ENCODE data around the gene GTPBP8. TPM values are rescaled to one million over a fixed set of nuclear protein-coding genes. Genes with fewer than 3 reads are reported as not detected.

GTPBP8 gene
- total RNA-seq, result 10 to 100 TPM; 14.3 to 15.9 TPM
- long read RNA-seq, transcript GTPBP8-203 (6 exons, 1,360 nt), result major isoform, 13 of 21 reads
- long read RNA-seq, partial matches to known transcripts, result 0 of 21 reads
- long read RNA-seq, other reads (novel, unspliced or antisense), result 4 of 21 reads

DNA sequence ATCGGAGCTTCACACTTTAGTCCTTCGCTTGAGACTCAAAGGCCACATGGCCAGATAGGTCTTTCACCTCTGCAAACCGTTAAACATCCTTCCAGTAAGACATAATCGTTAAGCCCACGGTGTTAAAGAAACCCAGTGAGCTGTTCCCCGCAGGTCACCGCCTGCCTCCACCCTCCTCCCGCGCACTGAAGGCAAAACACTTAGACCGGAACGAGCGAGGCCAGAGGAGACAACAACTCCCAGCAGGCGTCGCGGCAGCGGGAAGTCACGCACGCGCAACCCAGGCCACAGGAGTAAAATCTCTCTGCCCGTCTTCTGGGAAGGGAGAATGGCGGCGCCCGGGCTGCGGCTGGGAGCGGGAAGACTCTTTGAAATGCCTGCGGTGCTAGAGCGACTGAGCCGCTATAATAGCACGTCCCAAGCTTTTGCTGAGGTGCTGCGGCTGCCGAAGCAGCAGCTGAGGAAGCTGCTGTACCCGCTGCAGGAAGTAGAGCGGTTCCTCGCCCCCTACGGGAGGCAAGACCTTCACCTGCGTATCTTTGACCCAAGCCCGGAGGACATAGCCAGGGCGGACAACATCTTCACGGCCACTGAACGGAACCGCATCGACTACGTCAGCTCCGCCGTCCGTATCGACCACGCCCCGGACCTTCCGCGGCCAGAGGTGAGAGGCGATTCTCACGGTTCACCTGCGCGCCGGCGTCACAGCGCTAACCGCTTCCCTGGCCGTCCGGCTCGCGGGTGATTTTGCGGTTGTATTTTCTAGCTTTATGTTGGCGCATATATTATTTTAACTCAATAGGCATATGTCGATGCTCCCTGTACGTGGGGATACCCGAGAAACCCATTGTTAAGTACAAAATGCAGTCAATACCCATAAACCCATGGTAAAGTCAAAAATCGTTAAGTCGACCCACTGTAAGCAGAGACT is at the start of gene GTPBP8:
TSS of gene GTPBP8 (plus strand) at position 313 of the 931 bp plus-strand sequence. CDS start at position 329, 16 bp downstream.
- intact Hi-C loops (cut with DNase I), result no loop called here
- ATAC-seq, result peak; percentile 99
- peak; percentile 94 for DNase-seq

- no peak for DNase-seq
- no peak for ATAC-seq
- intact Hi-C loops (cut with DNase I), result no loop called here
These were observed 42.4 kb upstream of the GTPBP8 start for GRCh38 chr3:112948346-112948838.

DNA sequence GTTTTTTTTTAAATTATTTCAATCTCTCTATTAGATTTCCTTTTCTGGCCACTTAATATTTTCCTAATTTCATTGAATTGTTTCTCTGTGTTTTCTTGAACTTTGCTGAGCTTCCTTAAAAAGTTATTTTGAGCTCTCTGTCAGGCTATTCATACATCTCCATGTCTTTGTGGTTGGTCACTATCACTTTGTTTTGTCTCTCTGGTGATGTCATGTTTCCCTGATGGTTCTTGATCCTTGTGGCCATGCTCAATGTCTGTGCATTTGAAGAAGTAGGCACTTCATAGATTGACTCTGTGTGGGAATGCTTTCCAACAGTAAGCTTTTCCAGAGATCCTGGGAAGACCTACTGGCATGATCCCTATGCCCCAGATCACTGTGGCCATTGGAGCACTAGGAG is 34.4 kb upstream of the GTPBP8 start:
- no peak for ATAC-seq
- intact Hi-C loops (cut with DNase I), result no loop called here
- no peak for DNase-seq

- no peak for ATAC-seq
- DNase-seq, result no peak
- intact Hi-C loops (cut with DNase I), result no loop called here
These were observed 31.8 kb upstream of the GTPBP8 start for GRCh38 chr3:112958811-112959560.

- ATAC-seq (no peak), DNase-seq (no peak)
- intact Hi-C loops (cut with DNase I), result no loop called here
These were observed 27.1 kb upstream of the GTPBP8 start for GRCh38 chr3:112963683-112964082.

- DNase-seq, result no peak
- ATAC-seq, result no peak
- intact Hi-C loops (cut with DNase I), result no loop called here
These were observed 25.1 kb upstream of the GTPBP8 start for GRCh38 chr3:112965656-112966055.

DNA sequence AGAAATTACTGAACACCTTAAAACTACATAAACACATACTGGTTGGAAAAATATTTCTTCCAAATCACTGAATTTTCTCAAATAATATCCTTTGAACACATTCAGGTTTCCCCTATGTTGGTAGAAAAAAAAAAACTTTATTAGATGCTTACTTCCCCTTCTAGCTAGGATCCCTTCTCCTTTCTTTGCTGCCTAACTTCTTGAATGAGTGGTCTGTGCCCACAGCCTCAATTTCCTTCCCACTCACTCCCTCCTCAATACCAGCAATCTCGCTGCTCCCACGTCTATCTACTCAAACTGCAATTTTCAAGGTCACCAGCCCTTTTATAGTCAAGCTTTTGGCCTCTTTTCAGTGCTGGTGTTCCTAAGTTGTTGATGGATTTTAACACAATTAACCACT is 24.2 kb upstream of the GTPBP8 start:
- intact Hi-C loops (cut with DNase I), result no loop called here
- DNase-seq, result no peak
- peak in 1 of 2 donors; percentile 44 for ATAC-seq

GRCh38 chr3:112967425-112967824 is 23.4 kb upstream of the GTPBP8 start:
- no peak for ATAC-seq
- intact Hi-C loops (cut with DNase I), result no loop called here

GRCh38 chr3:112967828-112968227 is 23.0 kb upstream of the GTPBP8 start:
- intact Hi-C loops (cut with DNase I), result no loop called here
- ATAC-seq (no peak), DNase-seq (no peak)

More at GRCh38 chr3:112967425-112967824, 23.4 kb upstream of the GTPBP8 start:
- DNase-seq, result no peak

- intact Hi-C loops (cut with DNase I), result no loop called here
- DNase-seq, result no peak
- ATAC-seq, result no peak
These were observed 18.6 kb upstream of the GTPBP8 start for GRCh38 chr3:112972158-112972557.

DNA sequence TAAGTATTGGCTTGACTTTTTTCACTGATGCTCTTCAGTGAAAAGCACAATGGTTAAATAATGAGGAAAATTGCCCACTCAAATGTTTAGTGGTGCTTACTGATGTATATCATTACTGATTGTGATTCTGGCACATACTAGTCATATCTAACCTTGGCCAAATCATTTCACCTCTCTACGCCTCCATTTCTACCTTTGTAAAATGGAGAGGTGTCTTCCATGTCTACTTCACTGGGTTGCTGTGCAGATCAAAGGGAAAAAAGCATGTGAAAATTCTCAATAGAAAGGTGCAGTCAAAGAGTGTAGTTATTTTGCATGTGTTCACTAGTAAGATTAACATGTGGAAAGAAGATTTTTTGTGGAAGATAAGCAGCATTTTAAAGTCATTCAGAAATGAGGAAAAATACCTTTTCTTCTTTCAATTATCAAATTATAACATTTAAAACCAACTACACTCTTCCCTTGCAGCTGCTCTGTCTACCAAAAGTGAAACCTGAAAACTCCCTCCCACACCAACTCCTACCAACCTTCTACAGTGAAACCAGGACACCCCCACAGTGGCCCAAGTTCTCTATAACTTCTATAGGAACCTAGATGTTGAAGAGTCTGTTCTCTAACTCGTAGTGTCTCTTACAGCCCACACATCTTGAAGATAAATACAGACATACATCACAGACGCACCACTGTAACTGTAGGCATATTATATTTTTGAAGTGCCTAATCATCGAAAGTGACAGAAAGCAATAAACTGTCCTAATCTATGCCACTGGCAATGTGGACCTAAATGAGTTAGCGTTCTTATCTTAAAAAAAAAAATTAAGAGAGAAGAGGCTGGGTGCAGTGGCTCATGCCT is 17.2 kb upstream of the GTPBP8 start:
- intact Hi-C loops (cut with DNase I), result no loop called here
- ATAC-seq (peak in 1 of 2 donors; percentile 36), DNase-seq (no peak)

DNA sequence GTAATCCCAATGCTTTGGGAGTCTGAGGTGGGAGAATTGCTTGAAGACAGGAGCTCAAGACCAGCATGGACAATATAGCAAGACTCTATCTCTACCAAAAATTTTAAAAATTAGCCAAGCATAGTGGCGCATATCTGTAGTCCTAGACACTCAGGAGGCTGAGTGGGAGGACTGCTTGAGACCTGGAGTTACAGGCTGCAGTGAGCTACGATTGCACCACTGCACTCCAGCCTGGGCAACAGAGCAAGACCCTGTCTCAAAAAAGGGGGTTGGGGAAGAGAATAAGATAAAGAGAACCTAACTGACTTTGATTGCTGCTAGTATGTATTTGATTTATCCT is 16.6 kb upstream of the GTPBP8 start:
- ATAC-seq (no peak), DNase-seq (no peak)
- intact Hi-C loops (cut with DNase I), result no loop called here

GRCh38 chr3:112974894-112975293 is 15.9 kb upstream of the GTPBP8 start, which contains the start of gene CD200R1:
Gene CD200R1, minus strand, starts transcription at chr3:112975103. Its CDS starts 246 bp downstream, at chr3:112974857.
- DNase-seq (no peak), ATAC-seq (peak; percentile 27 to 76)
- intact Hi-C loops (cut with DNase I), result loop anchor here in 1 of 2 donors (5.0 kb wide), 1 partner anchor 333 kb away; the partner anchor contains the start of gene CCDC80

DNA sequence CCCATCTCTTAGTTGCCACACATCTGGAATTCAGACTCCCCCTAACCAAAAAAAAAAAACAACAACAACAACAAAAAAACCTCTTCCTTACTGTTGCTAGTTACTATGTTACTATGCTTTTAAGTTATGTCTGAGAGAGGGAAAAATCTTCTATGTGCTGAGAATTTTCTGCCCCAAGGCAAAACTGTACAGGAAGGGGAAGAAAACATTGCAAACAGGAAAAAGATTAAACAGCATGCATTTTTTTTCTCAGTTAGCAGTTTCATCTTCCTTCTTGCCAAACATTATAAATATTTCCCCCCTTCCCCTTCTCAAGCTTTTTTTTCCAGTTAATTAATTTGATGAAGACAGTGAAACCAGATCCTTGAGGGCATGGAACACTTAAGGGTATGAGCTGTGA is 14.8 kb upstream of the GTPBP8 start:
- no peak for DNase-seq
- no peak for ATAC-seq
- intact Hi-C loops (cut with DNase I), result loop anchor here in 1 of 2 donors (5.0 kb wide), 1 partner anchor 334 kb away; the partner anchor contains the start of gene CCDC80

DNA sequence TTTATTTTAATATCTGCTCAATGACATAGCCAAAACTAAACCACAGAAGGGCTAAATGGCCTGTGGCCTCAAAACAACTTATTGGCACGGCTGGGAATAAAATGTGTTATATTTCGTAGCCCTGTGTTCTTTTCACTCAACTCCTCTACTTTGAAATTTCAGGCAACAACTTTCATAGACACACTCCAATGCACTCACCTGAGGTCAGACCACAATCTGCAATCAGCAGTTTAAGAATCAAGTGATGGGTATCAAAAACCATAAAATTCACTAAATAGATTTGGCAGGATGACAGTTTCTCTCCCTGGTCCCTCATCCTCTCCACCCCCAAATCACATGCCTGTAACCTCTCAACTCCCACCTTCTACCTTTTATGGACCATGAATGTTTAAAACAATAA is 13.8 kb upstream of the GTPBP8 start:
- no peak for ATAC-seq
- DNase-seq, result no peak
- intact Hi-C loops (cut with DNase I), result loop anchor here in 1 of 2 donors (5.0 kb wide), 1 partner anchor 335 kb away; the partner anchor contains the start of gene CCDC80

GRCh38 chr3:112979244-112979832 is 11.4 kb upstream of the GTPBP8 start:
- ATAC-seq (no peak), DNase-seq (no peak)
- intact Hi-C loops (cut with DNase I), result loop anchor here (1.0 to 5.0 kb wide), 2 partner anchors 336 to 337 kb away; partner anchors contain the start of gene CCDC80 (in 1 of the 2)

DNA sequence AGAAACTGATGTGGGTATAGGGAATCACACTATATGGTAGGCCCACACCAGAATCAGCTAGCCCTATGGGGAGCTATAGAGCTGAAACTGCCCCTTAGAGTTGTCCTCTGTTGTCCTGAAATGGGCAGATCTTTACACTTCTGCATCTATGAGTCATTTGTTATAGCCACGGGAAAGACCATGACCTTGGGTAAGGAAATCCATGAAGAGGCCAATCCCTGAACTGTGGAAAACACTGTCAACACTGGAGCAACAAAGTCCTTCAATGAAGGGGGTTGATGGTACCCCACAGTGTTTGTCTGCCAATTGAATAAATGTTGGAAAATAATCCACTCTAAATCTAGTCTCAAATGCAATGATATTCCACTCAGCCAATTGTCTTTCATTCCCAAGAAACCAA is 10.7 kb upstream of the GTPBP8 start:
- ATAC-seq (no peak), DNase-seq (no peak)
- intact Hi-C loops (cut with DNase I), result loop anchor here in 1 of 2 donors (2.0 to 5.0 kb wide), 2 partner anchors 248 to 395 kb away; no protein-coding TSS in a partner anchor

DNA sequence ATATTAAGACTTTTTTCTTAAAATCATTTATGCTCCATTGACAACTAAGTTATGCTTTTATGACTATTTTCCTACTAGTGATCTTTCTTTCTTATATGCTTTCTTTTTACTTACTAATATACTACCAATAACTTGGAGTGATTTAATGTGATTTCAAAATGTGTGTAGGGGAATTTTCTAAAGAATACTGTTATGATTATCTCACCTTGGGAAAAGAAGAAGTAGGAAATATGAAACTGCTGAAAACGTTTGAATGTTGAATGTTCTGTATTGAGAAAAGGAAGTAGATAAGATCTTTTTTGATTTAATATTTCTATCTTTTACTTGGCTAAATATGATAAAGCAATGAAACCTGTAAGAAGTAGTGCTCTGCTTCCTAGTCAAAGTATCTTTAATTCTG is 8.1 kb upstream of the GTPBP8 start:
- ATAC-seq, result no peak
- no peak for DNase-seq
- intact Hi-C loops (cut with DNase I), result loop anchor here in 1 of 2 donors (5.0 kb wide), 1 partner anchor 250 kb away; no protein-coding TSS in a partner anchor
